DND-41 (cell line): ENCODE data around the gene STAG2.
A peak's percentile ranks its signal among the peaks of the same experiment; 100 is the strongest.

ENCODE experiments used
- ATAC-seq: fragments of 200-7000 bp; cut with Tn5 transposase; 3 replicates; pipeline ENCODE4 v1.9.1; 2021; ENCODE audit warnings: low read depth; ENCODE audit not compliant: insufficient read depth
- DNase-seq: peaks from one replicate; pipeline ENCODE4 v3.0.0-alpha.2; 2020
- H2AFZ ChIP-seq: 2 replicates; pipeline ENCODE4 v1.6.0; 2012; ENCODE audit warnings: low read depth, low read length
- H3K27ac ChIP-seq: 2 replicates; pipeline ENCODE4 v1.5.1; 2012; ENCODE audit warnings: low read length, inconsistent platforms
- H3K27me3 ChIP-seq: fragments of 200-600 bp; sonication (generic); 2 replicates; pipeline ENCODE4 v1.6.0; 2012; ENCODE audit warnings: low read length, mild to moderate bottlenecking, inconsistent platforms; ENCODE audit not compliant: insufficient read depth, poor library complexity
- H3K36me3 ChIP-seq: 2 replicates; pipeline ENCODE4 v1.5.1; 2012; ENCODE audit warnings: low read length, inconsistent platforms; ENCODE audit not compliant: insufficient read depth
- H3K4me1 ChIP-seq: 2 replicates; pipeline ENCODE4 v1.5.1; 2012; ENCODE audit warnings: mild to moderate bottlenecking, low read length; ENCODE audit not compliant: insufficient read depth
- H3K4me2 ChIP-seq: 2 replicates; pipeline ENCODE4 v1.6.0; 2012; ENCODE audit warnings: mild to moderate bottlenecking, moderate library complexity, low read length, inconsistent platforms; ENCODE audit not compliant: insufficient read depth
- H3K4me3 ChIP-seq, 2 experiments: fragments of 200-600 bp in 1 of 2; shearing (Covaris generic) in 1 of 2; 2 replicates each; pipeline ENCODE4 v1.5.1; 2012 to 2016; ENCODE audit warnings: inconsistent platforms in 2 of 2, low read length in 2 of 2, mild to moderate bottlenecking in 2 of 2, low read depth in 1 of 2, moderate library complexity in 1 of 2
- H3K79me2 ChIP-seq: 2 replicates; pipeline ENCODE4 v1.6.0; 2012; ENCODE audit warnings: low read length, inconsistent platforms; ENCODE audit not compliant: insufficient read depth
- H3K9ac ChIP-seq: 2 replicates; pipeline ENCODE4 v1.6.0; 2012; ENCODE audit warnings: low read depth, mild to moderate bottlenecking, inconsistent platforms, low read length, moderate library complexity
- H3K9me3 ChIP-seq: 2 replicates; pipeline ENCODE4 v1.5.1; 2012; ENCODE audit warnings: low read length, moderate library complexity, mild to moderate bottlenecking, inconsistent platforms; ENCODE audit not compliant: insufficient read depth, severe bottlenecking
- H4K20me1 ChIP-seq: 2 replicates; pipeline ENCODE4 v1.6.0; 2012; ENCODE audit warnings: low read length; ENCODE audit not compliant: insufficient read depth
- CTCF ChIP-seq: IDR thresholded peaks from 2 replicates; pipeline ENCODE4 v1.5.1; 2012; ENCODE audit warnings: borderline replicate concordance, low read length, moderate library complexity, mild to moderate bottlenecking; ENCODE audit not compliant: poor library complexity, severe bottlenecking; ENCODE audit errors: extremely low read depth
- EZH2 ChIP-seq: IDR thresholded peaks from 3 replicates; pipeline ENCODE4 v1.6.1; 2012; ENCODE audit warnings: borderline replicate concordance, low read depth, mild to moderate bottlenecking, moderate library complexity, low read length, inconsistent platforms; ENCODE audit not compliant: severe bottlenecking

The STAG2 gene

GRCh38 chrX:123959281-123960063, 2.0 kb upstream of the STAG2 start:
- ATAC-seq: no peak
- no peaks in the 10 kb centered on the region; the same call in 1 of the 2 replicates for H3K36me3 ChIP-seq
- peak overlapping the region; percentile 83 for H3K4me2 ChIP-seq
- peak overlapping the region; percentile 92 for H3K9ac ChIP-seq
- H3K27me3 ChIP-seq: no peaks in the 10 kb centered on the region
- peak; percentile 22 for DNase-seq
- peaks cover 57% of the 10 kb centered on the region for H3K79me2 ChIP-seq
- peak overlapping the region; percentile 94 for H3K27ac ChIP-seq
- H3K9me3 ChIP-seq: no peaks in the 10 kb centered on the region
- TF ChIP-seq EZH2 (no peak), CTCF (no peak)
- H2AFZ ChIP-seq: peak overlapping the region; percentile 79
- H3K4me1 ChIP-seq: peaks cover 21% of the 10 kb centered on the region
- H3K4me3 ChIP-seq: peak overlapping the region; percentile 76 to 87
- H4K20me1 ChIP-seq: peaks cover 13% of the 10 kb centered on the region

- Histone ChIP-seq H3K4me2 (peak overlapping the region; percentile 55), H3K4me1 (peaks cover 35% of the 10 kb centered on the region), H3K9me3 (no peaks in the 10 kb centered on the region), H4K20me1 (peaks cover 27% of the 10 kb centered on the region), H3K27me3 (no peaks in the 10 kb centered on the region), H3K79me2 (peaks cover 71% of the 10 kb centered on the region), H3K4me3 (peak overlapping the region; percentile 57 to 82; a peak in 3 of 4 replicates), H3K27ac (peak overlapping the region; percentile 99), H3K9ac (peak overlapping the region; percentile 96), H2AFZ (peak overlapping the region; percentile 71), H3K36me3 (peaks cover 8% of the 10 kb centered on the region; the same call in 1 of the 2 replicates)
- ATAC-seq (no peak), DNase-seq (no peak)
- TF ChIP-seq CTCF (no peak), EZH2 (no peak)
Measured at GRCh38 chrX:123960956-123961267, 594 bp upstream of the STAG2 start.

- ATAC-seq (no peak; the same call in 2 of the 3 replicates), DNase-seq (no peak)
- peaks cover 83% of the 10 kb centered on the region for H3K79me2 ChIP-seq
- H3K4me2 ChIP-seq: peak overlapping the region; percentile 72
- TF ChIP-seq CTCF: no peak
- peaks cover 8% of the 10 kb centered on the region; the same call in 1 of the 2 replicates for H3K36me3 ChIP-seq
- peaks cover 37% of the 10 kb centered on the region for H4K20me1 ChIP-seq
- H3K9ac ChIP-seq: peak overlapping the region; percentile 96
- peak overlapping the region; percentile 43 for H2AFZ ChIP-seq
- no peaks in the 10 kb centered on the region for H3K27me3 ChIP-seq
- H3K4me3 ChIP-seq: peak overlapping the region; percentile 78 to 82
- peak overlapping the region; percentile 99 for H3K27ac ChIP-seq
- peaks cover 40% of the 10 kb centered on the region for H3K4me1 ChIP-seq
- no peaks in the 10 kb centered on the region for H3K9me3 ChIP-seq
Measured at GRCh38 chrX:123962006-123962467, 531 bp downstream of the STAG2 start.
